Vagina (tissue), 2 donors: ENCODE data around the gene PTPRM.

Experiments used
- POLR2A ChIP-seq, 2 donors: fragments of 450-650 bp; IDR thresholded peaks; one replicate each; pipeline ENCODE4 v1.6.1; 2017; ENCODE audit warnings: antibody characterized with exemption in 2 of 2, mild to moderate bottlenecking in 2 of 2, moderate library complexity in 2 of 2
- POLR2AphosphoS5 ChIP-seq, 2 donors: sonication (generic); formaldehyde crosslinking; IDR thresholded peaks; one replicate each; pipeline ENCODE4 v1.9.0; 2017; ENCODE audit warnings: antibody characterized with exemption in 2 of 2, mild to moderate bottlenecking in 2 of 2, low read depth in 1 of 2; ENCODE audit not compliant: insufficient read depth in 1 of 2
- TF ChIP-seq, protein P1 (sequence below), 3 experiments: fragments of 450-650 bp in 2 of 3; fragments of 200-600 bp in 1 of 3; sonication (generic) in 1 of 3; IDR thresholded peaks; one replicate each; pipeline ENCODE4 v1.5.1; 2017 to 2019; ENCODE audit warnings: antibody characterized with exemption in 3 of 3, mild to moderate bottlenecking in 2 of 3, moderate library complexity in 2 of 3

GRCh38 chr18:7624697-7625096 lies 57.6 kb downstream of the PTPRM start:
- TF ChIP-seq, protein P1, sequence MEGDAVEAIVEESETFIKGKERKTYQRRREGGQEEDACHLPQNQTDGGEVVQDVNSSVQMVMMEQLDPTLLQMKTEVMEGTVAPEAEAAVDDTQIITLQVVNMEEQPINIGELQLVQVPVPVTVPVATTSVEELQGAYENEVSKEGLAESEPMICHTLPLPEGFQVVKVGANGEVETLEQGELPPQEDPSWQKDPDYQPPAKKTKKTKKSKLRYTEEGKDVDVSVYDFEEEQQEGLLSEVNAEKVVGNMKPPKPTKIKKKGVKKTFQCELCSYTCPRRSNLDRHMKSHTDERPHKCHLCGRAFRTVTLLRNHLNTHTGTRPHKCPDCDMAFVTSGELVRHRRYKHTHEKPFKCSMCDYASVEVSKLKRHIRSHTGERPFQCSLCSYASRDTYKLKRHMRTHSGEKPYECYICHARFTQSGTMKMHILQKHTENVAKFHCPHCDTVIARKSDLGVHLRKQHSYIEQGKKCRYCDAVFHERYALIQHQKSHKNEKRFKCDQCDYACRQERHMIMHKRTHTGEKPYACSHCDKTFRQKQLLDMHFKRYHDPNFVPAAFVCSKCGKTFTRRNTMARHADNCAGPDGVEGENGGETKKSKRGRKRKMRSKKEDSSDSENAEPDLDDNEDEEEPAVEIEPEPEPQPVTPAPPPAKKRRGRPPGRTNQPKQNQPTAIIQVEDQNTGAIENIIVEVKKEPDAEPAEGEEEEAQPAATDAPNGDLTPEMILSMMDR (IDR thresholded peaks at IDR 0.05), result no peak
- TF ChIP-seq POLR2A (IDR thresholded peaks at IDR 0.05) (no peak), POLR2AphosphoS5 (IDR thresholded peaks at IDR 0.05; ENCODE audit: insufficient read depth in 1 of 2, low read depth in 1 of 2) (no peak)
